CD14-positive monocyte (primary cell): ENCODE measurements around the gene GRM2. TPM values are rescaled to one million over a fixed set of nuclear protein-coding genes. Genes with fewer than 3 reads are reported as not detected.

Experiments used
- DNase-seq, 3 donors: peaks; one replicate each; pipeline ENCODE4 v3.0.0-alpha.2; 2011 to 2022
- H2AFZ ChIP-seq: 2 replicates; pipeline ENCODE4 v1.6.0; 2012; ENCODE audit warnings: mild to moderate bottlenecking, low read depth, low read length, inconsistent platforms; ENCODE audit not compliant: insufficient read depth, poor library complexity, severe bottlenecking
- H3K27ac ChIP-seq, 2 donors: 1 replicate in 1 of 2; 2 replicates in 1 of 2; pipeline ENCODE4 v1.5.1; 2012 to 2013; ENCODE audit warnings: low read length in 2 of 2, control low read depth in 1 of 2, inconsistent platforms in 1 of 2, low read depth in 1 of 2, mild to moderate bottlenecking in 1 of 2
- H3K27me3 ChIP-seq, 2 donors: one replicate each; pipeline versions ENCODE4 v1.6.0 to v1.6.1; 2011 to 2013; ENCODE audit warnings: low read length in 2 of 2; ENCODE audit not compliant: control insufficient read depth in 2 of 2, insufficient read depth in 2 of 2
- H3K36me3 ChIP-seq, 2 donors: replicated peaks in 1 of 2; 1 replicate in 1 of 2; 2 replicates in 1 of 2; pipeline versions ENCODE4 v1.5.1 to v1.6.1; 2012 to 2013; ENCODE audit warnings: low read length in 2 of 2, control low read depth in 1 of 2, inconsistent platforms in 1 of 2, mild to moderate bottlenecking in 1 of 2; ENCODE audit not compliant: insufficient read depth in 2 of 2, control insufficient read depth in 1 of 2
- H3K4me1 ChIP-seq, 2 donors: 1 replicate in 1 of 2; 2 replicates in 1 of 2; pipeline versions ENCODE4 v1.5.1 to v1.6.1; 2012 to 2013; ENCODE audit warnings: low read length in 2 of 2, control low read depth in 1 of 2, inconsistent platforms in 1 of 2, mild to moderate bottlenecking in 1 of 2, moderate library complexity in 1 of 2; ENCODE audit not compliant: insufficient read depth in 2 of 2, control insufficient read depth in 1 of 2
- H3K4me2 ChIP-seq: replicated peaks from 2 replicates; pipeline ENCODE3; 2012; ENCODE audit warnings: low read length, moderate library complexity, mild to moderate bottlenecking; ENCODE audit not compliant: poor library complexity, severe bottlenecking; ENCODE audit errors: extremely low read depth
- H3K4me3 ChIP-seq, 3 experiments: fragments of 200-600 bp in 1 of 3; sonication (generic) in 1 of 3; replicated peaks in 1 of 3; 1 replicate in 2 of 3; 2 replicates in 1 of 3; pipeline ENCODE4 v1.5.1; 2011 to 2013; ENCODE audit warnings: low read length in 3 of 3, mild to moderate bottlenecking in 3 of 3, control low read depth in 2 of 3, low read depth in 2 of 3, inconsistent platforms in 1 of 3, moderate library complexity in 1 of 3
- H3K79me2 ChIP-seq: 2 replicates; pipeline ENCODE4 v1.6.0; 2012; ENCODE audit warnings: mild to moderate bottlenecking, control low read depth, inconsistent platforms, low read length, moderate library complexity; ENCODE audit not compliant: insufficient read depth
- H3K9ac ChIP-seq: 2 replicates; pipeline ENCODE4 v1.6.0; 2017; ENCODE audit warnings: low read length, mild to moderate bottlenecking; ENCODE audit not compliant: insufficient read depth, poor library complexity, severe bottlenecking
- H3K9me3 ChIP-seq, 2 donors: replicated peaks in 1 of 2; 1 replicate in 1 of 2; 2 replicates in 1 of 2; pipeline versions ENCODE4 v1.5.1 to v1.6.1; 2012 to 2013; ENCODE audit warnings: low read length in 2 of 2, control low read depth in 1 of 2; ENCODE audit not compliant: control insufficient read depth in 1 of 2, insufficient read depth in 1 of 2
- H4K20me1 ChIP-seq: 2 replicates; pipeline ENCODE4 v1.6.0; 2012; ENCODE audit warnings: mild to moderate bottlenecking, low read length, control low read depth, moderate library complexity; ENCODE audit not compliant: insufficient read depth
- H3K27ac Mint-ChIP-seq, 7 donors: one replicate each; pipeline ENCODE4 v1.8.0; 2020; ENCODE audit warnings: mild to moderate bottlenecking in 7 of 7, mixed read lengths in 7 of 7, moderate library complexity in 6 of 7, inconsistent platforms in 2 of 7
- H3K27me3 Mint-ChIP-seq, 3 donors: one replicate each; pipeline ENCODE4 v1.8.0; 2021 to 2022; ENCODE audit warnings: low read depth in 3 of 3, mild to moderate bottlenecking in 3 of 3, mixed read lengths in 3 of 3, moderate library complexity in 3 of 3, inconsistent platforms in 1 of 3
- H3K36me3 Mint-ChIP-seq, 2 donors: one replicate each; pipeline ENCODE4 v1.8.0; 2020; ENCODE audit warnings: mixed read lengths in 2 of 2, inconsistent platforms in 1 of 2, mild to moderate bottlenecking in 1 of 2
- H3K4me1 Mint-ChIP-seq: one replicate; pipeline ENCODE4 v1.8.0; 2020; ENCODE audit warnings: mild to moderate bottlenecking, mixed read lengths
- H3K4me3 Mint-ChIP-seq, 2 donors: one replicate each; pipeline ENCODE4 v1.8.0; 2020; ENCODE audit warnings: mild to moderate bottlenecking in 2 of 2, mixed read lengths in 2 of 2, moderate library complexity in 1 of 2
- H3K9me3 Mint-ChIP-seq, 7 donors: one replicate each; pipeline ENCODE4 v1.8.0; 2020 to 2022; ENCODE audit warnings: mixed read lengths in 7 of 7, mild to moderate bottlenecking in 6 of 7, moderate library complexity in 6 of 7, inconsistent platforms in 2 of 7
- CTCF ChIP-seq: fragments of 200-600 bp; IDR thresholded peaks from one replicate; pipeline ENCODE4 v1.8.0; 2022; ENCODE audit warnings: antibody characterized with exemption, mild to moderate bottlenecking
- WGBS: methylation state at CpG from one replicate; pipeline ENCODE4 v1.1.5; 2013; ENCODE audit warnings: missing lambda C conversion rate; ENCODE audit not compliant: insufficient coverage; 5-methylcytosine and 5-hydroxymethylcytosine counted together
- intact Hi-C, 2 donors: fragments of 100-400 bp; cut with micrococcal nuclease; formaldehyde crosslinking; loops; one replicate each; pipeline versions ENCODE4 v1.15.0 to v1.15.1; 2023
- polyA plus RNA-seq, 3 donors: library from polyadenylated mRNA; depleted of rRNA in 1 of 3; unstranded in 2 of 3; stranded (reverse) in 1 of 3; fragments of 300-500 nt in 2 of 3; fragments of >200 nt in 1 of 3; fragmentation: Illumina TruSeq in 2 of 3; gene quantifications; 1 replicate in 2 of 3; 2 replicates in 1 of 3; pipeline ENCODE4 v1.2.3, GENCODE V29; 2012 to 2021

The GRM2 gene
- polyA plus RNA-seq, 3 donors: 0.72 TPM; not detected in 2

GRCh38 chr3:51715977-51716294 is 9.1 kb downstream of the GRM2 start:
- Mint-ChIP-seq H3K36me3 (no peaks in the 10 kb centered on the region), H3K4me1 (peaks cover 6% of the 10 kb centered on the region), H3K9me3 (no peaks in the 10 kb centered on the region), H3K27me3 (peaks cover 1 to 5% (median 1%) of the 10 kb centered on the region in 3 donors), H3K4me3 (no peak overlapping the region), H3K27ac (no peak overlapping the region)
- no peak for TF ChIP-seq CTCF
- H3K4me3 ChIP-seq: no peak overlapping the region
- H3K27me3 ChIP-seq: no peaks in the 10 kb centered on the region
- no peaks in the 10 kb centered on the region for H4K20me1 ChIP-seq
- no peak for DNase-seq
- H3K4me2 ChIP-seq: no peak overlapping the region
- 96% methylated on average over 7 of the region's 8 CpGs for WGBS
- H3K79me2 ChIP-seq: no peaks in the 10 kb centered on the region
- no peak overlapping the region for H2AFZ ChIP-seq
- no peak overlapping the region for H3K27ac ChIP-seq
- no peaks in the 10 kb centered on the region for H3K9me3 ChIP-seq
- no peaks in the 10 kb centered on the region for H3K36me3 ChIP-seq
- no peak overlapping the region for H3K9ac ChIP-seq
- peaks cover 0 to under 1% of the 10 kb centered on the region in 2 donors for H3K4me1 ChIP-seq
- intact Hi-C loops: loop anchor here (5.0 kb wide), 2 partner anchors 81 to 86 kb away; no protein-coding TSS in a partner anchor

- Mint-ChIP-seq H3K36me3 (no peaks in the 10 kb centered on the region), H3K27me3 (peaks cover 0 to 6% (median 2%) of the 10 kb centered on the region in 3 donors), H3K9me3 (no peaks in the 10 kb centered on the region), H3K27ac (peak overlapping the region in 1 of 7 donors; percentile 46), H3K4me3 (no peak overlapping the region), H3K4me1 (peaks cover 10% of the 10 kb centered on the region)
- no peaks in the 10 kb centered on the region for H3K36me3 ChIP-seq
- H3K4me1 ChIP-seq: peaks cover 0 to 7% of the 10 kb centered on the region in 2 donors
- TF ChIP-seq CTCF: no peak
- H4K20me1 ChIP-seq: no peaks in the 10 kb centered on the region
- DNase-seq: no peak
- WGBS: 95% methylated on average over 5 of the region's 5 CpGs
- H3K27me3 ChIP-seq: no peaks in the 10 kb centered on the region
- no peak overlapping the region for H2AFZ ChIP-seq
- no peak overlapping the region for H3K27ac ChIP-seq
- no peak overlapping the region for H3K4me3 ChIP-seq
- no peaks in the 10 kb centered on the region for H3K79me2 ChIP-seq
- no peak overlapping the region for H3K9ac ChIP-seq
- intact Hi-C loops: loop anchor here (5.0 kb wide), 2 partner anchors 80 to 85 kb away; no protein-coding TSS in a partner anchor
- H3K4me2 ChIP-seq: no peak overlapping the region
- no peaks in the 10 kb centered on the region for H3K9me3 ChIP-seq
Measured at GRCh38 chr3:51716805-51717204, 9.9 kb downstream of the GRM2 start.
